Thyroid gland (tissue), 4 donors: ENCODE results near the gene CMTM8. TPM values are rescaled to one million over a fixed set of nuclear protein-coding genes. Genes with fewer than 3 reads are reported as not detected.

Source experiments
- DNase-seq, 2 donors: peaks; one replicate each; pipeline ENCODE4 v3.0.0-alpha.2; 2019
- H3K27ac ChIP-seq, 3 donors: fragments of 200-600 bp; sonication (generic); 1 replicate in 2 of 3; 2 replicates in 1 of 3; pipeline ENCODE4 v1.5.1; 2016 to 2019; ENCODE audit warnings: mild to moderate bottlenecking in 1 of 3, moderate library complexity in 1 of 3
- H3K27me3 ChIP-seq: fragments of 200-600 bp; sonication (generic); one replicate; pipeline ENCODE4 v1.5.1; 2019
- H3K36me3 ChIP-seq, 2 donors: fragments of 200-600 bp; sonication (generic); one replicate each; pipeline ENCODE4 v1.5.1; 2016 to 2019
- H3K4me1 ChIP-seq, 2 donors: fragments of 200-600 bp; sonication (generic); one replicate each; pipeline ENCODE4 v1.5.1; 2017 to 2019
- H3K4me3 ChIP-seq, 3 donors: fragments of 200-600 bp; sonication (generic); replicated peaks in 1 of 3; 1 replicate in 2 of 3; 2 replicates in 1 of 3; pipeline ENCODE4 v1.5.1; 2016; ENCODE audit warnings: mild to moderate bottlenecking in 1 of 3
- H3K9me3 ChIP-seq: fragments of 200-600 bp; sonication (generic); one replicate; pipeline ENCODE4 v1.5.1; 2017
- POLR2A ChIP-seq, 2 donors: fragments of 450-650 bp; IDR thresholded peaks; one replicate each; pipeline ENCODE4 v1.6.1; 2017; ENCODE audit warnings: antibody characterized with exemption in 2 of 2, mild to moderate bottlenecking in 2 of 2, moderate library complexity in 1 of 2
- WGBS, 2 donors: methylation state at CpG; one replicate each; pipeline ENCODE4 v1.1.5; 2017; 5-methylcytosine and 5-hydroxymethylcytosine counted together
- intact Hi-C: fragments of 100-400 bp; cut with DNase I; formaldehyde crosslinking; loops from one replicate; pipeline ENCODE4 v1.15.1; 2023
- total RNA-seq, 4 donors: library from RNA; depleted of rRNA; stranded (reverse); fragments of >200 nt; gene quantifications; one replicate each; pipeline ENCODE4 v1.2.3, GENCODE V29; 2016
- TF ChIP-seq, protein P1 (sequence below), 6 experiments: fragments of 200-600 bp in 3 of 6; fragments of 450-650 bp in 3 of 6; sonication (generic) in 3 of 6; IDR thresholded peaks; one replicate each; pipeline ENCODE4 v1.5.1; 2016 to 2019; ENCODE audit warnings: antibody characterized with exemption in 6 of 6, mild to moderate bottlenecking in 2 of 6, inconsistent platforms in 1 of 6, moderate library complexity in 1 of 6

The CMTM8 gene
- total RNA-seq, 4 donors from 2014 or later = 6.6 to 17.3 (median 11.0) TPM

DNA sequence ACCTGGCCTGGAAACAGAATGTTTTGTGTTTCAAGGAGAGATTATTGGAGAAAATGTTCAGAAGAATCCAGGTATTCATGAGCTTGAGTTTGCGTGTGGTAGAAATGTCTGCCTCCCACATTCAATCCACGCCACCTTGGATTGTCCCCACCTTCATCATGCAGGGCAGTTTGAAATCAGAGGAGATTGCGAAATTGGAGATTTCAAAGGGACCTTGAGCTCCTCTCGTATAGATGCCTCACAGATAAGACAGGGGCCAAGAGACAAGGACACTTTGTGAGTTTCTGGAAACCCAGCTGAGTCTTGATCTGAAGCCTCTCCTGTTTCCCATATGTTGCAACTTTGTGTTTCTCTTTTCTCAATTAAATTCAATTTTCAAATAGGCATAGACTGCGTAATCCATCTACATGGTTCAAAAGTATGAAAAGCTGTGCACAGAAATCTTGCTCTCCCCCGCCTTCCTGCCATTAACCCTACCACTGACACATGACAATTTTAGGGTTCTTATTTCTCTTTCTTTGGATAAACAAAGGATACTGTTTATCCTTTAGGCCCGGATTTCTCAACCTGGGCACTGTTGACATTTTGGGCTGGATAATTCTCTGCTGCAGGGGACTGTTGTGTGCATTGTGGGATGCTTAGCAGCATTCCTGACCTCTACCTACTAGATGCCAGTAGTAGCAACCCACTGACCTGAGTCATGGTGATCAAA, 53.8 kb downstream of the CMTM8 start:
- intact Hi-C loops = loop anchor here (10.0 kb wide), 1 partner anchor 173 kb away; no protein-coding TSS in a partner anchor
- no peaks in the 10 kb centered on the region for H3K9me3 ChIP-seq
- peaks cover 14 to 23% of the 10 kb centered on the region in 2 donors for H3K4me1 ChIP-seq
- no peak for DNase-seq
- H3K36me3 ChIP-seq = no peaks in the 10 kb centered on the region
- 80 to 85% methylated on average over 7 of the region's 7 CpGs for WGBS, 2 donors
- peak overlapping the region in 1 of 3 donors; percentile 74 for H3K27ac ChIP-seq
- no peak overlapping the region for H3K4me3 ChIP-seq
- no peak for TF ChIP-seq POLR2A (IDR thresholded peaks at IDR 0.05)
- TF ChIP-seq, protein P1, sequence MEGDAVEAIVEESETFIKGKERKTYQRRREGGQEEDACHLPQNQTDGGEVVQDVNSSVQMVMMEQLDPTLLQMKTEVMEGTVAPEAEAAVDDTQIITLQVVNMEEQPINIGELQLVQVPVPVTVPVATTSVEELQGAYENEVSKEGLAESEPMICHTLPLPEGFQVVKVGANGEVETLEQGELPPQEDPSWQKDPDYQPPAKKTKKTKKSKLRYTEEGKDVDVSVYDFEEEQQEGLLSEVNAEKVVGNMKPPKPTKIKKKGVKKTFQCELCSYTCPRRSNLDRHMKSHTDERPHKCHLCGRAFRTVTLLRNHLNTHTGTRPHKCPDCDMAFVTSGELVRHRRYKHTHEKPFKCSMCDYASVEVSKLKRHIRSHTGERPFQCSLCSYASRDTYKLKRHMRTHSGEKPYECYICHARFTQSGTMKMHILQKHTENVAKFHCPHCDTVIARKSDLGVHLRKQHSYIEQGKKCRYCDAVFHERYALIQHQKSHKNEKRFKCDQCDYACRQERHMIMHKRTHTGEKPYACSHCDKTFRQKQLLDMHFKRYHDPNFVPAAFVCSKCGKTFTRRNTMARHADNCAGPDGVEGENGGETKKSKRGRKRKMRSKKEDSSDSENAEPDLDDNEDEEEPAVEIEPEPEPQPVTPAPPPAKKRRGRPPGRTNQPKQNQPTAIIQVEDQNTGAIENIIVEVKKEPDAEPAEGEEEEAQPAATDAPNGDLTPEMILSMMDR (IDR thresholded peaks at IDR 0.05) = no peak
- no peaks in the 10 kb centered on the region for H3K27me3 ChIP-seq

GRCh38 chr3:32293903-32294302, 55.4 kb downstream of the CMTM8 start:
- Histone ChIP-seq H3K27me3 (no peaks in the 10 kb centered on the region), H3K4me3 (no peak overlapping the region), H3K9me3 (no peaks in the 10 kb centered on the region), H3K27ac (no peak overlapping the region), H3K4me1 (peaks cover 15 to 24% of the 10 kb centered on the region in 2 donors), H3K36me3 (no peaks in the 10 kb centered on the region)
- intact Hi-C loops = loop anchor here (10.0 kb wide), 1 partner anchor 171 kb away; no protein-coding TSS in a partner anchor
- no peak for DNase-seq
- 75 to 81% methylated on average over 3 of the region's 3 CpGs for WGBS, 2 donors
- TF ChIP-seq POLR2A (IDR thresholded peaks at IDR 0.05) = no peak
- TF ChIP-seq, protein P1 (IDR thresholded peaks at IDR 0.05) = no peak

DNA sequence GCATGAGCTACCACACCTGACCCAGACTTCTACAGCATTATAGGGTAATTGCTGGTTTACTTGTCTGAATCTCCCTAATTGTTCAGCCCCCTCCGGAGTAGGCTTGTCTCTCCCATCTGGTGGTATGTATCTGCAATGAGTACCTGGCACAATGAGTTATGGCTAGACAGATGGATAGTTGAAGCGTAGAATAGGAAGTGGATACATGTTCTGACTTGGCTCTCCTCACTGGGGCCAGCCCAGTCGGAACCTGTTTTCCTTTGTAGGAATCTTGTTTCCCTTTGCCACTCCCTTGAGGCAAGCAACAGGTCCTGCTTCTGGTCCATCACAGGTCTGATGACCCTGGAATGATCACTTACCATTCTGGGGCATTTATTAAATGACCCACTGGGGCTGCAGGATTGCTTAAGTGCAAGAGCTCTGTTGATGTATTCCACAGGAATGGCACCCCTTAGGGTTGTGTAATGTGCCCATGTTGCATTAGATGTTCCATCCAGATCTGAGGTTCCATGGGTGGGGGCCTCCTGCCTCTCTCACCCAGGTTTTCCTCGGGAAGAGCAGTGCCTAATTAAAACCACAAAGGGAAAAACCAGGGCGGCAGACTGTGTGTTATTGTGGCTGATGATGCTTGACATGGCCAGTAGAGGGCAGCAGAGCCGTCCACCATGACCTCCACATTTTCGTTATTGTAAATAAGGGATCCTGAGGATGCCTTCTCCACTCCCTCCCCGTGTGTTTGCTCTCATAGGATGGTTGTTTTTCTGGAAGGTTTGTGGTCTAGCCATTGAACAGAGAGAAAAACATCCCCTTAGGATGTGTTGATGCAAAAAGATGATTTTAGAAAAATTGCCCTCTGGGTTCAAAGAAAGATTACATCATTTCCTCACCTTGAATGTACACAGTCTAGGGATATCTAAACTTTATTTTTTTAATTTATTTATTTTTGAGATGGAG, 58.0 kb downstream of the CMTM8 start:
- peaks cover 7 to 20% of the 10 kb centered on the region in 2 donors for H3K4me1 ChIP-seq
- intact Hi-C loops = loop anchor here (5.0 to 10.0 kb wide), 2 partner anchors 41 to 168 kb away; no protein-coding TSS in a partner anchor
- no peak overlapping the region for H3K27ac ChIP-seq
- H3K9me3 ChIP-seq = no peaks in the 10 kb centered on the region
- 32 to 34% methylated on average over 7 to 8 of the region's 8 CpGs for WGBS, 2 donors
- no peaks in the 10 kb centered on the region for H3K36me3 ChIP-seq
- no peak for TF ChIP-seq POLR2A (IDR thresholded peaks at IDR 0.05)
- TF ChIP-seq, protein P1 (IDR thresholded peaks at IDR 0.05) = peak; percentile 79 to 90 (median 86)
- no peak overlapping the region for H3K4me3 ChIP-seq
- H3K27me3 ChIP-seq = no peaks in the 10 kb centered on the region
- peak; percentile 63 to 72 for DNase-seq

DNA sequence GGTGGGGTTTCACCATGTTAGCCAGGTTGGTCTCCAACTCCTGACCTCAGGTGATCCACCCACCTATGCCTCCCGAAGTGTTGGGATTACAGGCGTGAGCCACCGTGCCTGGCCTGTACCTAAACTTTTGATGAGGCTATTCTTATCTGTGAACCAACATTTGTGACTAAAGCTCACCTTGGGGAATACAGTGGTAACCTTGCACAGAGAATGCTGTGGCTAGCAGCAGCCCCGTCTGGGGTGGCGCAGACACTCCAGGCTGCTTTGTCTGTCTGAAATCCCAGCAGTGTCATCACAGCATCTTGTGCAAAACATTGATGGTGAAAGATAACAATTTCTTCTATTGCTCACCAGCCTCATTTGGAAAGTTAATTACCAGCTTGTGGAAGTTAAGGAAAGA, 58.9 kb downstream of the CMTM8 start:
- Histone ChIP-seq H3K9me3 (no peaks in the 10 kb centered on the region), H3K4me1 (peaks cover 14 to 25% of the 10 kb centered on the region in 2 donors), H3K4me3 (no peak overlapping the region), H3K27me3 (no peaks in the 10 kb centered on the region), H3K27ac (no peak overlapping the region), H3K36me3 (no peaks in the 10 kb centered on the region)
- DNase-seq = no peak
- 92 to 98% methylated on average over 5 of the region's 5 CpGs for WGBS, 2 donors
- intact Hi-C loops = loop anchor here (5.0 to 10.0 kb wide), 2 partner anchors 40 to 167 kb away; no protein-coding TSS in a partner anchor
- TF ChIP-seq, protein P1 (IDR thresholded peaks at IDR 0.05) = no peak
- no peak for TF ChIP-seq POLR2A (IDR thresholded peaks at IDR 0.05)
